Activated CD4-positive, alpha-beta T cell treated with anti-CD3 and anti-CD28 coated beads for 36 hours (primary cell): ENCODE data around the gene NT5C3B. TPM values are rescaled to one million over a fixed set of nuclear protein-coding genes. Genes with fewer than 3 reads are reported as not detected.
A peak's percentile ranks its signal among the peaks of the same experiment; 100 is the strongest.
"Not testable (repeated sequence)": the region's sequence is repeated elsewhere in the genome, so short reads cannot be mapped to it uniquely, and the experiment has no call there.

Experiments used
- ATAC-seq: fragments of 200-7000 bp; cut with Tn5 transposase; one replicate; pipeline ENCODE4 v1.10.0; 2021; ENCODE audit warnings: mild to moderate bottlenecking, moderate library complexity
- CTCF ChIA-PET: fragments of 350-600 bp; sonication (Branson Sonifier 250); formaldehyde crosslinking; loops from one replicate; lab custom pipeline; 2021; ENCODE audit warnings: antibody characterized with exemption; lab: Charles Lee
- POLR2A ChIA-PET: fragments of 350-600 bp; sonication (Branson Sonifier 250); formaldehyde crosslinking; loops from one replicate; lab custom pipeline; 2021; ENCODE audit warnings: antibody characterized with exemption, inconsistent platforms; lab: Charles Lee
- DNase-seq: peaks from one replicate; pipeline ENCODE4 v3.0.0-alpha.2; 2020
- H3K27ac Mint-ChIP-seq: one replicate; pipeline ENCODE4 v1.8.0; 2021; ENCODE audit warnings: mixed read lengths
- H3K27me3 Mint-ChIP-seq: one replicate; pipeline ENCODE4 v1.8.0; 2021; ENCODE audit warnings: mixed read lengths
- H3K36me3 Mint-ChIP-seq: one replicate; pipeline ENCODE4 v1.8.0; 2021; ENCODE audit warnings: low read depth, mixed read lengths
- H3K4me1 Mint-ChIP-seq: one replicate; pipeline ENCODE4 v1.8.0; 2021; ENCODE audit warnings: mixed read lengths
- H3K4me3 Mint-ChIP-seq: one replicate; pipeline ENCODE4 v1.8.0; 2021; ENCODE audit warnings: mild to moderate bottlenecking, moderate library complexity, mixed read lengths
- H3K9me3 Mint-ChIP-seq: one replicate; pipeline ENCODE4 v1.8.0; 2021; ENCODE audit warnings: low read depth, mixed read lengths
- intact Hi-C, 2 experiments: fragments of 100-400 bp; cut with DNase I in 1 of 2; cut with micrococcal nuclease in 1 of 2; formaldehyde crosslinking; loops; one replicate each; pipeline versions ENCODE4 v1.14.2 to v1.15.1; 2022 to 2024; cut with DNase I, micrococcal nuclease
- total RNA-seq, 2 experiments: library from RNA; stranded (reverse); gene quantifications; one replicate each; pipeline ENCODE4 v1.2.3, GENCODE V29; 2021

Gene NT5C3B
- total RNA-seq, 2 experiments from 2014 or later = 37.5 to 46.9 TPM

GRCh38 chr17:41865596-41865893, 29.5 kb upstream of the NT5C3B start:
- DNase-seq (no peak), ATAC-seq (no peak)
- no peak overlapping the region for H3K4me3 Mint-ChIP-seq
- peak overlapping the region; percentile 68 for H3K27ac Mint-ChIP-seq
- H3K9me3 Mint-ChIP-seq = no peaks in the 10 kb centered on the region
- POLR2A ChIA-PET = interaction anchor here (1.0 to 1.6 kb wide), 3 partner anchors 53 to 177 kb away, joined by 3 to 7 read pairs (median 5); partner anchors contain the start of genes ACLY and NKIRAS2
- intact Hi-C loops = loop anchor here (1.0 to 10.0 kb wide), 12 partner anchors 29 to 1941 kb away; partner anchors contain the start of genes DNAJC7 (in 2 of the 2), ACLY (in 1 of the 2), CNP (in 1 of the 2) and HAP1 (in 1 of the 2)
- peaks cover 51% of the 10 kb centered on the region for H3K4me1 Mint-ChIP-seq
- no peaks in the 10 kb centered on the region for H3K27me3 Mint-ChIP-seq
- CTCF ChIA-PET = interaction anchor here (0.6 to 1.6 kb wide), 5 partner anchors 54 to 152 kb away, joined by 3 to 5 read pairs (median 4); partner anchors contain the start of genes DNAJC7 and P3H4
- H3K36me3 Mint-ChIP-seq = peaks cover 26% of the 10 kb centered on the region

GRCh38 chr17:41864836-41865595, 29.0 kb upstream of the NT5C3B start, which contains the start of gene KLHL11:
Gene KLHL11 (minus strand): TSS chr17:41865423. CDS start chr17:41865370, 53 bp downstream.
- H3K9me3 Mint-ChIP-seq = no peaks in the 10 kb centered on the region
- ChIA-PET CTCF (interaction anchor here (0.6 to 1.6 kb wide), 7 partner anchors 13 to 153 kb away, joined by 3 to 5 read pairs (median 4); partner anchors contain the start of genes DNAJC7 and P3H4), POLR2A (interaction anchor here (0.8 to 1.6 kb wide), 6 partner anchors 8 to 177 kb away, joined by 3 to 7 read pairs (median 4); partner anchors contain the start of genes ACLY, DNAJC7 and NKIRAS2)
- no peak within 1 kb of the TSS for H3K4me3 Mint-ChIP-seq
- ATAC-seq = peak; percentile 88
- peaks cover 22% of the 10 kb centered on the region for H3K36me3 Mint-ChIP-seq
- intact Hi-C loops = loop anchor here (1.0 to 10.0 kb wide), 13 partner anchors 28 to 1940 kb away; partner anchors contain the start of genes DNAJC7 (in 2 of the 2), NT5C3B (in 2 of the 2), ACLY (in 1 of the 2) and CNP (in 1 of the 2)
- H3K4me1 Mint-ChIP-seq = peaks cover 49% of the 10 kb centered on the region
- DNase-seq = peak; percentile 94
- H3K27me3 Mint-ChIP-seq = no peaks in the 10 kb centered on the region
- peak within 1 kb of the TSS; percentile 68 for H3K27ac Mint-ChIP-seq

- peaks cover 46% of the 10 kb centered on the region for H3K4me1 Mint-ChIP-seq
- no peak overlapping the region for H3K27ac Mint-ChIP-seq
- no peak overlapping the region for H3K4me3 Mint-ChIP-seq
- ChIA-PET CTCF (interaction anchor here (1.0 to 1.6 kb wide), 6 partner anchors 11 to 153 kb away, joined by 3 to 5 read pairs (median 4); partner anchors contain the start of genes DNAJC7 and P3H4), POLR2A (interaction anchor here (0.8 to 1.6 kb wide), 7 partner anchors 9 to 175 kb away, joined by 3 to 5 read pairs (median 3); partner anchors contain the start of genes ACLY, DNAJC7 and NKIRAS2)
- H3K27me3 Mint-ChIP-seq = no peaks in the 10 kb centered on the region
- DNase-seq (no peak), ATAC-seq (no peak)
- H3K9me3 Mint-ChIP-seq = no peaks in the 10 kb centered on the region
- peaks cover 17% of the 10 kb centered on the region for H3K36me3 Mint-ChIP-seq
- intact Hi-C loops = loop anchor here (1.0 to 10.0 kb wide), 7 partner anchors 28 to 1940 kb away; partner anchors contain the start of genes NT5C3B (in 2 of the 2), ACLY (in 1 of the 2), DNAJC7 (in 1 of the 2) and HAP1 (in 1 of the 2)
These were observed 28.4 kb upstream of the NT5C3B start for GRCh38 chr17:41864498-41864835.

- H3K4me3 Mint-ChIP-seq = no peak overlapping the region
- ATAC-seq (peak; percentile 37), DNase-seq (peak; percentile 67)
- H3K9me3 Mint-ChIP-seq = no peaks in the 10 kb centered on the region
- intact Hi-C loops = loop anchor here (10.0 kb wide), 2 partner anchors 128 to 1938 kb away; partner anchors contain the start of genes HAP1 (in 1 of the 2), LRRC3C (in 1 of the 2) and ORMDL3 (in 1 of the 2)
- peaks cover 37% of the 10 kb centered on the region for H3K4me1 Mint-ChIP-seq
- CTCF ChIA-PET = interaction anchor here (0.6 to 1.5 kb wide), 5 partner anchors 10 to 742 kb away, joined by 3 to 5 read pairs (median 3); no protein-coding TSS in a partner anchor
- H3K27ac Mint-ChIP-seq = no peak overlapping the region
- no peaks in the 10 kb centered on the region for H3K27me3 Mint-ChIP-seq
- POLR2A ChIA-PET = interaction anchor here (0.5 to 1.1 kb wide), 6 partner anchors 9 to 171 kb away, joined by 3 to 5 read pairs (median 3); partner anchors contain the start of gene CNP
- peaks cover 9% of the 10 kb centered on the region for H3K36me3 Mint-ChIP-seq
These were observed 27.2 kb upstream of the NT5C3B start for GRCh38 chr17:41863074-41863848.

GRCh38 chr17:41860254-41860931, 24.4 kb upstream of the NT5C3B start:
- ATAC-seq = no peak
- no peaks in the 10 kb centered on the region for H3K9me3 Mint-ChIP-seq
- peaks cover 6% of the 10 kb centered on the region for H3K36me3 Mint-ChIP-seq
- peaks cover 23% of the 10 kb centered on the region for H3K4me1 Mint-ChIP-seq
- no peaks in the 10 kb centered on the region for H3K27me3 Mint-ChIP-seq
- intact Hi-C loops = loop anchor here (10.0 kb wide), 2 partner anchors 126 to 1936 kb away; partner anchors contain the start of genes HAP1 (in 1 of the 2), LRRC3C (in 1 of the 2) and ORMDL3 (in 1 of the 2)
- no peak overlapping the region for H3K4me3 Mint-ChIP-seq
- ChIA-PET CTCF (interaction anchor here (1.1 kb wide), 1 partner anchor 25 kb away, joined by 3 read pairs; no protein-coding TSS in a partner anchor), POLR2A (no interaction called here)
- no peak overlapping the region for H3K27ac Mint-ChIP-seq
- DNase-seq = no peak

- H3K9me3 Mint-ChIP-seq, H3K27ac Mint-ChIP-seq, ATAC-seq, DNase-seq, H3K27me3 Mint-ChIP-seq, H3K4me3 Mint-ChIP-seq, intact Hi-C loops: not testable (repeated sequence)
- peaks cover 29% of the 10 kb centered on the region for H3K36me3 Mint-ChIP-seq
- CTCF ChIA-PET = interaction anchor here (1.1 kb wide), 1 partner anchor 10 kb away, joined by 3 read pairs; no protein-coding TSS in a partner anchor
- POLR2A ChIA-PET = interaction anchor here (0.6 to 1.2 kb wide), 4 partner anchors 13 to 676 kb away, joined by 4 to 8 read pairs (median 4); no protein-coding TSS in a partner anchor
- peaks cover 16% of the 10 kb centered on the region for H3K4me1 Mint-ChIP-seq
These were observed 15.3 kb upstream of the NT5C3B start for GRCh38 chr17:41851382-41851781.

GRCh38 chr17:41849251-41849990, 13.4 kb upstream of the NT5C3B start:
- ChIA-PET POLR2A (no interaction called here), CTCF (interaction anchor here (0.6 to 2.3 kb wide), 3 partner anchors 15 to 51 kb away, joined by 3 to 5 read pairs (median 3); no protein-coding TSS in a partner anchor)
- Mint-ChIP-seq H3K36me3 (peaks cover 17% of the 10 kb centered on the region), H3K9me3 (no peaks in the 10 kb centered on the region), H3K4me3 (no peak overlapping the region), H3K27ac (no peak overlapping the region), H3K27me3 (no peaks in the 10 kb centered on the region), H3K4me1 (peaks cover 16% of the 10 kb centered on the region)
- intact Hi-C loops = no loop called here
- ATAC-seq (no peak), DNase-seq (no peak)

- intact Hi-C loops = no loop called here
- Mint-ChIP-seq H3K27ac (no peak overlapping the region), H3K4me3 (no peak overlapping the region), H3K9me3 (no peaks in the 10 kb centered on the region), H3K36me3 (peaks cover 14% of the 10 kb centered on the region), H3K27me3 (no peaks in the 10 kb centered on the region), H3K4me1 (peaks cover 16% of the 10 kb centered on the region)
- ATAC-seq (no peak), DNase-seq (no peak)
- ChIA-PET POLR2A (no interaction called here), CTCF (interaction anchor here (1.1 to 2.3 kb wide), 2 partner anchors 16 to 47 kb away, joined by 3 to 5 read pairs; no protein-coding TSS in a partner anchor)
These were observed 12.8 kb upstream of the NT5C3B start for GRCh38 chr17:41848788-41849187.

- peaks cover 2% of the 10 kb centered on the region for H3K36me3 Mint-ChIP-seq
- no peak overlapping the region for H3K27ac Mint-ChIP-seq
- no peaks in the 10 kb centered on the region for H3K27me3 Mint-ChIP-seq
- intact Hi-C loops = no loop called here
- DNase-seq = no peak
- no peak overlapping the region for H3K4me3 Mint-ChIP-seq
- H3K4me1 Mint-ChIP-seq = peaks cover 3% of the 10 kb centered on the region
- CTCF ChIA-PET = no interaction called here
- POLR2A ChIA-PET = no interaction called here
- no peaks in the 10 kb centered on the region for H3K9me3 Mint-ChIP-seq
- no peak for ATAC-seq
These were observed 8.9 kb upstream of the NT5C3B start for GRCh38 chr17:41844971-41845370.
